ENCODE results near the gene FAM81A. TPM values are rescaled to one million over a fixed set of nuclear protein-coding genes. Genes with fewer than 3 reads are reported as not detected.
"Not testable (repeated sequence)": the region's sequence is repeated elsewhere in the genome, so short reads cannot be mapped to it uniquely, and the experiment has no call there.

FAM81A gene
- total and polyA plus RNA-seq, 10 donors, result 0.77 to 3.0 (median 2.1) TPM

GRCh38 chr15:59484399-59484798, 46.4 kb downstream of the FAM81A start:
- Histone ChIP-seq H3K4me1 (peaks cover 0 to 13% (median 4%) of the 10 kb centered on the region in 6 donors), H3K27ac (no peak overlapping the region), H3K27me3 (replicated peaks in 1 of 7) (no peaks in the 10 kb centered on the region), H3K36me3 (no peaks in the 10 kb centered on the region), H3K9me3 (peaks cover 0 to 2% (median 0%) of the 10 kb centered on the region in 8 donors), H3K4me3 (no peak overlapping the region)
- WGBS, 5 donors, result 79 to 95% (median 89%) methylated on average over 4 of the region's 4 CpGs
- intact Hi-C loops (cut with DNase I; ENCODE audit: low total_unique reads), result no loop called here
- no peak for DNase-seq
- TF ChIP-seq POLR2AphosphoS5 (IDR thresholded peaks at IDR 0.05), result no peak
- no peak for TF ChIP-seq CTCF (IDR thresholded peaks at IDR 0.05 in 8 of 11, conservative IDR thresholded peaks at IDR 0.05 in 3 of 11)
- no peak for TF ChIP-seq POLR2A (IDR thresholded peaks at IDR 0.05)

DNA sequence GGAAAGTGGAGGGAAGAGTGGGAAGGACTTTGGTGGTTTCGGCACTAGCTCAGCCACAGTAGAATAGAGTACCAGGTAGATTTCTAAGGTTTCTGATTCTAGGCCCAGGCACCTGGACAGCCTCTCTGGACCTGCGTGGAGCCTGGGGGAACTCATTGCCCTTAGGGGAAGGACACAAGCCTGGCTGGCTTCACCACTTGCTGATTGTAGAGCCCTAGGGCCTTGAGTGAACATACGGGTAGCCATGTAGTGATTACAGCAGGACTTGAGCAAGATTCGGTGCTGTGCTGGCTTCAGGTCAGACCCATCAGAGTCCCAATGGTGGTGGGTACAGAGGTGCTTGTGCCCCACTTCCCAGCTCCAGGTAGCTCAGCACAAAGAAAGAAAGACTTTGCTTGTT, 47.0 kb downstream of the FAM81A start:
- H3K4me3 ChIP-seq, result no peak overlapping the region
- no peak for TF ChIP-seq POLR2A (IDR thresholded peaks at IDR 0.05)
- no peak for TF ChIP-seq POLR2AphosphoS5 (IDR thresholded peaks at IDR 0.05)
- TF ChIP-seq CTCF (IDR thresholded peaks at IDR 0.05 in 8 of 11, conservative IDR thresholded peaks at IDR 0.05 in 3 of 11), result no peak
- no peak overlapping the region for H3K27ac ChIP-seq
- no peaks in the 10 kb centered on the region for H3K36me3 ChIP-seq
- WGBS, 5 donors, result 94 to 98% (median 95%) methylated on average over 3 to 4 of the region's 4 CpGs
- peaks cover 0 to 13% (median 4%) of the 10 kb centered on the region in 6 donors for H3K4me1 ChIP-seq
- H3K9me3 ChIP-seq, result peaks cover 0 to 5% (median 0%) of the 10 kb centered on the region in 8 donors
- DNase-seq, result no peak
- H3K27me3 ChIP-seq (replicated peaks in 1 of 7), result no peaks in the 10 kb centered on the region
- intact Hi-C loops (cut with DNase I; ENCODE audit: low total_unique reads), result no loop called here

GRCh38 chr15:59489485-59489884, 51.5 kb downstream of the FAM81A start:
- DNase-seq; H3K36me3 ChIP-seq; intact Hi-C loops (cut with DNase I; ENCODE audit: low total_unique reads); H3K9me3 ChIP-seq; H3K27ac ChIP-seq; H3K4me3 ChIP-seq; H3K27me3 ChIP-seq (replicated peaks in 1 of 7); H3K4me1 ChIP-seq: not testable (repeated sequence)

DNA sequence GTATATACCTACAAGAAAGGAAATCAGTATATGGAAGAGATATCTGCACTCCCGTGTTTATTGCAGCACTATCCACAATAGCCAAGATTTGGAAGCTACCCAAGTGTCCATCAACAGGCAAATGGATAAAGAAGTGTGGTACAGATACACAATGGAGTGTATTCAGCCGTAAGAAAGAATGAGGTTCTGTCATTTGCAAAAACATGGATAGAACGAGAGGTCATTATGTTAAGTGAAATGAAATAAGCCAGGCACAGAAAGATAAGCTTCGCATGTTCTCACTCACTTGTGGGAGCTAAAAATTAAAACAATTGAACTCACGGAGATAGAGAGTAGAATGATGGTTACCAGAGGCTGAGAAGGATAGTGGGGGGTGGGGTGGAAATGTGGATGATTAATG, 53.1 kb downstream of the FAM81A start:
- WGBS, 5 donors, result 77 to 89% (median 86%) methylated on average over 5 of the region's 5 CpGs
- Histone ChIP-seq H3K36me3 (no peaks in the 10 kb centered on the region), H3K9me3 (peaks cover 0 to 5% (median 0%) of the 10 kb centered on the region in 8 donors), H3K27ac (no peak overlapping the region), H3K4me1 (peaks cover 6 to 10% (median 7%) of the 10 kb centered on the region in 6 donors), H3K27me3 (replicated peaks in 1 of 7) (no peaks in the 10 kb centered on the region), H3K4me3 (no peak overlapping the region)
- no peak for DNase-seq
- no peak for TF ChIP-seq POLR2A (IDR thresholded peaks at IDR 0.05)
- no peak for TF ChIP-seq POLR2AphosphoS5 (IDR thresholded peaks at IDR 0.05)
- TF ChIP-seq CTCF (IDR thresholded peaks at IDR 0.05 in 8 of 11, conservative IDR thresholded peaks at IDR 0.05 in 3 of 11), result no peak
- intact Hi-C loops (cut with DNase I; ENCODE audit: low total_unique reads), result loop anchor here (5.0 to 10.0 kb wide), 5 partner anchors 116 to 509 kb away; partner anchors contain the start of gene MYO1E
